NCI-H1436 (cell line): ENCODE data around the gene MST1R.
"Not testable (repeated sequence)": the region's sequence is repeated elsewhere in the genome, so short reads cannot be mapped to it uniquely, and the experiment has no call there.

ENCODE experiments used
- DNase-seq: peaks from one replicate; lab custom pipeline; 2025; lab: John Stamatoyannopoulos, UW

The MST1R gene

DNA sequence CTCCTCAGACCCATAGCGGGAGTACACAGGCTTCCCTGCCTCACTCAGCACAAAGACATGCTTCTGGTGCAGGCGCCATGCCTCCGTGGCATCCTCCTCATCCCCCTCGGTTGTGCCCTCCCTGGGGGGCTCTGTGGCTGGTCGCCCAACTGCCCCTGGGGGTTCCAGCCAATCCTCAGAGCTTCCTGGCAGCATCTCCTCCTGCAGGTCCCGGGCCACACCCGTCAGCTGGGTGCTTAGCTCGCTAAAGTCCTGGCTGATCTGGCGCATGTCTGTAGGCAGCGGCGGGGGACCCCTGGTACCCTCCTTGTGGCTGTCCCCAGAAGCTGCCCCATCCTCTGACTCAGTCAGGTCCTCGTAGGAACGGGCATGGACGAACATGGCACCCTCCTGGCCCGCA is 7.9 kb upstream of the MST1R start:
- DNase-seq = no peak

DNA sequence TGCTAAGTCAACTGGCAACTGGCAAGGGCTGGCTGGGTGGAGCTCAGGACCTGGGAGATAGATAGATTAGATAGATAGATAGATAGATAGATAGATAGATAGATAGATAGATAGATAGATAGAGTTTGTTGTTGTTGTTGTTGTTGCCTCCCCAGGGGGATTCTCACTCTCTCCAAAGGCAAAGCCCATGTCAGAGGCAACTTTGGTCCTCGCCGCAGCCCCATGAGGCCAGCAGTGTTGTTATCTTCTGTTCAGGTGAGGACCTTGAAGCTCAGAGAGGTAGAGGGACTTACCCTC is 7.4 kb upstream of the MST1R start:
- no peak for DNase-seq

DNA sequence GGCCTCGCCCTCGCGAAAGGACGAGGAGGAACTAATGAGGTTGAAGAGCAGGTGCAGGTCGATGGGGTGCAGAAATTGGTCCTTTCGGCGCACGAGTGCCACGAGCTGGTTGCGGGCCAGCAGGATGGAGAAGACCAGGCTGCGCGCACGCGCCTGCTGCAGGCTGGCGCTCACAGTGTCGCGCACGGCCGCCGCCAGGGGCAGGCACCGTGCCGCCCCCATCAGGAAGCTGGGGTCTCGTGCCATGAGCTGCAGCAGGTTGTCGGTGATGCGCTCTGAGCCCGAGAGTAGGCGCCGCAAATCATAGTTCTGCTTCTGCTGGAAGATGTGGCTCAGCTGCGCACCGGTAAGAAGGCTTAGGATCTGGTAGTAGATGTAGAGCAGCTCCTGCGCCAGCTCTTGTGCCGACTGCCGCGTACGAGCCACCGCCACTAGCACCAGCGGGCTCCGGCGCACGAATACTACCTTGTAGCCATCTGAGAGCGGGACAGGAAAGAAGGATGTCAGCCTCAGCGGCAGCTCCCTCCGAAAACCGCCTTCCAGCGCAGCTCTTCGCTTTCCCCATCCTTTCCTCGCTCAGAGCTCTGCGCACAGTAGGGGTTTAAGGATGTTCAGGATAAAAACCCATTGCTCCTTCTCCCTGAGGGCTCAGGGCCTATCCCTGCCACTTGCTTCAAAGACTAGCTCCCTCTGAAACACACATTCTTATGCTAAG is 6.9 kb upstream of the MST1R start:
- no peak for DNase-seq

DNA sequence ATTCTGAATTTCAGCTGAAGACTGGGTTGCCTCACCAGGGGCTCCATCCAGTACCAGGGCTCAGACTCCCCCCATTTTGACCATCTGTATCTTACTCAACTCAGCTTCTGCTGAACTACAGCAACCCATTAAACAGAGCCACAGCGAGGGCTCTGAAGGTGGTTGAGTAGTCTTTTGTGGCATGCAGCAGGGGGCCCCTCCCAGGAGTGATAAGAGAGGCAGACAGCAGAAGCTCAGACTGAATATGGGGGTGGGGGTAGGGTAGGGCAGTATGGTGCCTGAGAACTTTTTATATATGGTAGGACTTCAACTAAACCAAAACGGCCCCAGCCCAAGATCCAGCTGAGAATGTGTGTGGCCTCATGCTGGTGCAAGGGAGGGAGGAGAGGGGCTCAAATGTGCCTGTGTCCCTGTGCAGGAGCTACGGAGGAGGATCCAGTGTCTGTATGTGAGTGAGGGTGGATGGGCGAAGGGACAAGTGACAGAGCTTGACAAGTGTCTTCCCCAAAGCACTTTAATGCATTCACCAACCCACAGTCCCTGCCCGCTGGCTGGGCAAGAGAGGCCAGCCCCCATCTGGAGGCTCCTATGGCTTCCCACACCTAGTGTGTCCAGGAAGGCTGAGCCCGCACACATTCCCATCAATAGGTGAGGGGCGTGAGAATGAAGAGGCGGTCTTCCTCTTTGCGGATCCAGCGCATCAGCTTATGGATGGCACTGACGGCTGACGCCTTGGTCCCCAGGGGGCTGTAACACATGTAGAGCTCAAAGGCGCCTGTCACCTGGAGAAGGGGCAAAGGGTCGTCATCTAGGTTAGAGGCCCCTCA is 4.9 kb upstream of the MST1R start:
- DNase-seq = no peak

- no peak for DNase-seq
Measured at GRCh38 chr3:49906073-49906743, 2.5 kb upstream of the MST1R start.

DNA sequence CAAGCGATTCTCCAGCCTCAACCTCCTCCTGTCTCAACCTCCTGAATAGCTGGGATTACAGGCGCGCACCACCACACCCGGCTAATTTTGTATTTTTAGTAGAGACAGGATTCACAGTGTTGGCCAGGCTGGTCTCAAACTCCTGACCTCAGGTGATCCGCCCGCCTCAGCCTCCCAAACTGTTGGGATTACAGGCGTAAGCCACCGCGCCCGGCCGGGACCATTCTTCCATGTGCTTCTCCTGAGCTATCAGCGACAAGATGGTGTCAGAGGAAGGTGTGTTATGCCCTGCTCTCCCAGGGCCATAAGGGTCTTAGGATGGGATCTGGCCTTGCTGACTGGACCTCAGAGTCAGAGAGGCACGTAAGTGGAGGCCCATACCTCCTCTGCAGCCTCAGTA is 775 bp upstream of the MST1R start:
- not testable (repeated sequence) for DNase-seq

DNA sequence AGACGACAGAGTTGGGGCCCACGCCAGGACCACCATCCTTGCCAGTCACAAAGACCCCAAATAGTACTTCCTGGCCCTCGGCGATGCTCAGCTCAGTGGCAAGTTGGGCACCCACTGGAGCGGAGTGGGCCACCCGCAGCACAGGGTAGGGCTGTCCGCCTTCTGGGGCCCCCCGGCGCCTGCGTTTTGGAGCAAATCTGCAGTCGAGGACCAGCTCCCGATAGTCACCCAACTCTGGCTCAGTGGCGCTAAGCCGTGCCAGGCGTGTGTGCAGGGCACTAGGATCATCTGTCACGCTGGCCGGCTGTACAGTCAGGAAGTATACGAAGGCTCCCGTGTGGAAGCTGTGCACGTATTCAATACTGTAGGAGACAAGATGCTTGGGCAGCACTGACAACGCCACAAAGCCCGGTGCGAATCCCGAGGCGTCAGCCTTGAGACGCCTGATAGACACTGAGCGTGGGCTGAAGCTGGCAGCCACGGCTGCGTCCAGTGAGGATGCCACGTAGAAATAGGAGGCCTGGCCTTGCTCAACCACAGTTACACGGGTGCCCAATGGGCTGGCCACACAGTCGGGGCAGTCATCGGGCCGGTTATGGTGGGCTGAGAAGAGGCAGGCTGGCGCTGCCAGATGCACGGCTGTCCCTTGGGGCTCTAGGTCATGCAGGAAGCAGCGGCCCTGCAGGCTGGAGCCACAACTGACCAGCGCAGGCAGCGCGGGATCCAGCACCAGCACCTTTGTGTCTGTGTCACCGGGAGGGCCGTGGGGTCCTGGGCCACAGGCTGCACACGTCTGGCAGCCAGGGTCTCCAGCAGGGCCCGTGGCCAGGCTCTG is 945 bp downstream of the MST1R start:
- no peak for DNase-seq

DNA sequence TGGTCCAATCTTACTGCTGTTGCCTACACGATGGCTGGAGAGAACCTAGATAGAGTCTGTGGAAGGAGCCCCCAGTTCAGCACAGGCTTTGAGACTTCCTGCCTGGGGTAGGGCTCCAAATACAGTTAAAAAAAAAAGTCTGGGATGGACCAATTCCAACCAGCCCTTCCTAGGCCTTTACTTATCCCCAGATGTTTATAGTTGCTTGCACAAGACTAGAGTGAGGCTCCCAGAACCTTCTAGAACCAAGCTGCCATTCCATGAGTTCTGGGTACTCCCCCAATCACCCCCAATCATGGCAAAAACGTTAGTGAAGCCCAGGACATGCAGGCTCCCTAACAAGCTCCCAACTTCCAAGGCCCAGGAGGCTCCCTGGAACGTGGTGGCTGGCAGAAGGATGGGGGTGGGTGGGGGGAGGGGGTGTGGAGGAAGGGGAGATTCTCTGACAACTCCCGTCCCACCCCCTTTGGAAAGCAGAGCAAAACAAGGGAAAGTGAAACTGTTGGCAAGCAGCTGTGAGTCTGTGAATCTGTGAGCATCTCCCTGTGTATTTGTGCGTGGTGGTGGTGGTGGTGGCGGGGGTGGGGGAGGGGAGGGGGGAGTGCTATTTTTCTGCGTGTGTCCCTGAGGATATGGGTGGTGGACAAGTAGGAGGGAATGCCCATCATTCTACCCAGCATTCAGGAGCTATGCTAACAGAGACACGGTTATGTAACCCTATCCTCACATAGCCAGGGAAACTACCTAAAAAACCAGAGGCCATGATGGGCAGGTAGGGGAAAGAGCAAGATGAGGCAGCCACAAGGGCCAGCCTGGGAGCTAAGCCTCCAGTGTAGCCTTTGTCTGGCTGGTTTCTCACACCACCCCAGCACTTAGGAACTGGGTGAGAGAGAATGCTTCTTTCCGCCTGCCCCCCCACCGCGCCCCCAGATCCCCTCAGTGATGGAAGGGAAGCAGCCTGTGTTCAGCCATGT is 2.0 kb downstream of the MST1R start:
- DNase-seq = no peak

DNA sequence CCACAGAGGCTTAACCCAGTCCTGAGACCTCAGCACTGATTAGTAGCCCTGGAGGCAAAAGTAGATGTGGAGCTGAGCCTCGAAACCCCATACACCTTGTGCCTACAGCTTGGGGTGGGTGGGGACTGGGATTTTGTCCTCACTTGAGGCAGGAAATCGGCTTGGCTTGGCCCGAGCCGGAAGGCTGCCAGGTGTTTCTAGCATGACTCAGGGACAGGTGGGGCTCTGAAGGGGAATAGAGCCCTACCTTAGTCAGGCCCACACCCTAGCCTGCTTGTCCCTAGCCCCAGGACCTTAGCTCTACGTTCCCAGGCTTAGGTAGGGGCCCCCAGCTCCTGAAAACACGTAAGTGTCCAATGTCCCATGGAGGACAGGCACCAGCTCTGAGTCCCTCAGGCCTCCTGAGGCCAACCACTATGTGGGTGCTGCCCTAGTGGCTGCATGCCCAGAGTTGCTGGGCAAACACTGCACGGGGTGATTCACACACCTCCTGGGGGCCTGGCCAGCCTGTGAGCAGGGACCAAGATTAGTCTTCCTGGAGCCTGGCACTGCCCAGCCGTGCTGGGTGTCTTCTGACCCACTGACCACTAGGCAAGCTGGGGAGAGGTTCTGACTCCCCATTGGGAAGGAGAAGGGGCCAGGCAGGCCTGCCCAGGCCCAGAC is 3.1 kb downstream of the MST1R start:
- DNase-seq = no peak

DNA sequence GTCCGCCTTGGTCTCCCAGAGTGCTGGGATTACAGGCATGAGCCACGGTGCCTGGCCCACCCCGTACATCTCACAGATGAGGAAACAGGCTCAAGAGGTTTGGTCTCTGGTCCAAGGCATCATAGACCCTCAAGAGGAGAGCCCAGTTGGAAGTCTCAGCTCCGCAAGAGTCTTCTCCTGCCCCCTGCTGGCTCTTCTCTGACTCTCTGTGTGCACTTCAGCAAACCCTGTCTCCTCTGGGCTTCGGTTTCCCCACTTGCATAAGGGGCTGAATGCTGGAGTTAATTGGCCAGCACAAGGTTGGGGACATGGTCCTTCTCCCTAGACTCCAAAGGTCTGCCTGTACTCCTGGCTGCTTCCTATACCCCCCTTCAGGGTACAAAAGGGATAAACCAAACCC is 3.9 kb downstream of the MST1R start:
- DNase-seq = no peak

GRCh38 chr3:49898991-49899390 is 4.7 kb downstream of the MST1R start:
- no peak for DNase-seq

GRCh38 chr3:49896345-49896744 is 7.3 kb downstream of the MST1R start:
- no peak for DNase-seq

GRCh38 chr3:49895791-49896190 is 7.9 kb downstream of the MST1R start:
- no peak for DNase-seq

DNA sequence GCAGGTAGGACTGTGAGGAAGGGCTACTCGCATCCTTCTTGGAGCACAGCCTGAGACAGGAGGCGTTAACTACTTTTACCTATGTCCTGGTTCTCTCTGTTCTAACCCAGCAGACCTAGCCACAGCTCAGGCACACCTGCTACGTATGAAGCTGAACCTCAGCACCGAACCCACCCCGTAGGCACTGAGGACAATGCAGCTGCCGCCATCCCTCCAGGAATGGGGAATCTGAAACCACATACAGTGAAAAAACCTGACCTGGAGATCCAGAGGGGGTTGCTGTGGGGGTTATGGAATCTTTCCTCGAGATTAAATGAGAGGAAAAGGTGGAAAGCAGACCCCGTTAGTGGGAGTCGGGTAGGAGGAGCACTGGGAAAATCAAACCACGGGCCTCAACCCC is 14.4 kb downstream of the MST1R start:
- no peak for DNase-seq

- DNase-seq = no peak
Measured at GRCh38 chr3:49886922-49887265, 16.8 kb downstream of the MST1R start.

DNA sequence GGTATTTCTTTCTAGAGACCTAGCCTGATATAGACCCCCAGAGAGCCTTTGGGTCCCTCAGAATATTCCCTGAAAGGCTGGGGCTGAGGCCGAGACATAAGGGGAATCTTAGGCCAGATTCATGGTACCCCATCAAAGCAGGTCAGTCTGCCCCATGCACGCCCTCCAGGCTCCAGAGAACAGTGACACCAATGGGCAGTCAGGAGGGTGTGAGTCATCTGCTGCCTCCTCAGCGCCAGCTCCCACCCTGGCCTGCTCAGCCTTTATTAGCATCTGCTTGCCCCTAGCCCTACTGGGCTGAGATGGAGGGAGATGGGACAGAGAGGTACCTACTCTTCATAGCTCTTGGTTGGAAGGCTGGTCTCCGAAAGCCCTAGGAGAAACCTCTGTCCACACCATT is 19.7 kb downstream of the MST1R start:
- DNase-seq = no peak

DNA sequence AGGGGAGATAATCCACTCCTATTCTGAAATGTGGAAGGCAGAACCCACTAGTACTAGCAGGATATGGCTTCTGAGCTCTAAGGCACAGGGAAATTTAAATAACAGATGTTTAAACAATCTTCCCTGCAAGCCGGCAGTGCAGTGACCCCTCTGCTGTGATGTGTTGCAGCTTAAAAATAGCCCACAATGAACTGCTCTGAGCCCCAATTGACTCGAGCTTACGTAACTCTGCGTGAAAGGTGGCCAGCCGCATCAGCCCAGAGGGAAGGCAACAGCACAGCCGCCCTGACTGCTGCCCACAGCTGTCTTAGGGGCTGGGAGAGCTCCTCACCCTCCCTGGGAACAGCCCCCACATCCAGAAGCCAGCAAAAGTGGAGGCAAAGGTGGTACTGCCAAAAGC is 21.5 kb downstream of the MST1R start:
- DNase-seq = no peak

DNA sequence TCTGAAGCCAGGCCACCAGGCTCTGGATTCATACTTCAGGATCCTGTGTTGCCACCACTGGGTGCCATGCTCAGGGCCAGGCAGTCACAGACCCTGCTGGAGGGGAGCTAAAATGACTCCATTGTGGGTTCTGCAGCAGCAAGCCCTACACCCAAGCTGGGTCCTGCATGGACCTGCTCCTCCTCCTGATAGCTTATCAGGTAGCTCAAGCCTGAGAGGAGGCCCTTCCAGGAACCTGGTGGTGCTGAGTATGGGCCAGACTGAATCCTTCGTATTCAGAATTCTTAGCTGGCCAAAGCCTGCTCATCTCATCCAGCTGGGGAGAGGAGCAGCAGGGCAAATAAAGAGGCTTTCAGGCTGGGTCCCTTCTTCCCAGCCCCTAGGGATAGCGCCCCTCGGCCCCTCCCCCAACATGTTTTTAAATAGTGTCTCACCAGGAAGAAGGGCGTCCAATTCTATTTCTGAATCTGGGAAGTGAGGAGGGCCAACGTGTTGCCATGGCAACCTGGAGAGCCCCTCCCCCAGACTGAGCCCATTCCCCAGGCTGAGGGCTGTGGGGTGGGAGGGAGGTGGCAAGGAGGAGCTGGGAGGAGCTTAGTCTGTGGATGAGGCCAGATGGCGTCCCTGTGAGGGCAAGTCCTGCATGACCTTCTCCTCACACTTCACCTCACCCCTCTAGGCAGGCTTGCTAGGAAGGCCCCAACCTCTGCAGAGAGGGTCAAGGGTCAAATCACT is 22.9 kb downstream of the MST1R start:
- no peak for DNase-seq

DNA sequence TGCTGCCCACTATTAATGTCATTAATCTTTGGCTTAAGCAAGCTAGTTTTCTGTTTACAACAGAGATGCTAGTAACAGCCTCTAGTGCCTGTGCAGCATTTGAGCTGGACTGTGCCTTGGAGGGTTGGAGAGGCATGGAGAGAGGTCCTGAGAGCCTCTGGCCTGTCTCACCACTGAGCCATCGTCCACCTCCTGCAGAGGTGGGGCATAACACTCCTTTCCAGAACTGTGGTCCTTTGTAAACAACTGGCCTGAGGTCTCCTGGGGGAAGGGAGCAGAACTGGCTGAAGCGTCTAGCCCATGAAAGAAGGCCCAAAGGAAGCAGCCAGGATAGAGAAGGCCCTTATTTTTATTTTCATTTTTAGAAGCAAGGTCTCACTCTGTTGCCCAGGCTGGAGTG is 24.0 kb downstream of the MST1R start:
- no peak for DNase-seq

- no peak for DNase-seq
Measured at GRCh38 chr3:49878686-49879085, 25.0 kb downstream of the MST1R start.
